Non-pigmented ciliary epithelial cell (primary cell): ENCODE data around the gene CLIC5.

Source experiments
- DNase-seq: peaks from one replicate; pipeline ENCODE4 v3.0.0-alpha.2; 2010; ENCODE audit warnings: low read depth

CLIC5 gene

GRCh38 chr6:45892196-45892595 lies 123.5 kb downstream of the CLIC5 start:
- DNase-seq: no peak

- no peak for DNase-seq
Observed at GRCh38 chr6:45886776-45887175, 128.9 kb downstream of the CLIC5 start.

DNA sequence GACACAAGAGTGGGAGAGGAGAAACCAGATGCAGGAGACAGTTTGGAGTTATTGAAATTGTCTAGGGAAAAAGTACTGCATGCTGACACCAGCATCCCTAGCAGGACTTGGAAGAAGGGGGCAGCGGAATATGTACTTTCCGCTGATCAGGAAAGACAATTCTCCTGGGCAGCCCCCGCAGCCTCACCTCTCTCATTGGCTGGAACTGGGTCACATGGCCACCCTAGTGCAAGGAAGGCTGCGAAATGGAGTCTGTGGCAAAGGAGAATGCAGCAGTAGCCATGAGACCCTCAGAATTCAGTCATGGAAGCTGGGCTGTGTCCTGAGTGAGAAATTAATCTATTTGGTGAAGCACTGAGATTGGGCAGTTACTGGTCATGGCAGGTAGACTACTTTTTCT lies 131.3 kb downstream of the CLIC5 start:
- no peak for DNase-seq

DNA sequence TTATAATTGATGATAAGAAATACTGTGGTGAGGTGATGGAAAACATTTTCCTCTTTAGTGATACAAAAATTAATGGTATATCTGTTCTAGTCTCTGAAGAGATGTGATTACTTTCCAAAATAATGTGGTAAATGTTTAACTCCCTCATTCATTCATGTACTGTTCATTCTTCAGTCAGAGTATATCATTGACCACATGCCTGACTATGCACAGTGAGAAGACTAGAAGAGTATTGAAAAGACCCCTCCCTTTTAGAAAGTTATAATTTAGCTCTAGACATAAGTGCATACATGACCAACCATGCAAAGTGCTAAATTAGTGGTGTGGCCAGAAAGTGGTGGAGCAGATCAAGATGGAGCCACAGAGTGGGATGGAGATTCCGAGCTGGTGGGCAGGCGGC lies 133.0 kb downstream of the CLIC5 start:
- DNase-seq: no peak

DNA sequence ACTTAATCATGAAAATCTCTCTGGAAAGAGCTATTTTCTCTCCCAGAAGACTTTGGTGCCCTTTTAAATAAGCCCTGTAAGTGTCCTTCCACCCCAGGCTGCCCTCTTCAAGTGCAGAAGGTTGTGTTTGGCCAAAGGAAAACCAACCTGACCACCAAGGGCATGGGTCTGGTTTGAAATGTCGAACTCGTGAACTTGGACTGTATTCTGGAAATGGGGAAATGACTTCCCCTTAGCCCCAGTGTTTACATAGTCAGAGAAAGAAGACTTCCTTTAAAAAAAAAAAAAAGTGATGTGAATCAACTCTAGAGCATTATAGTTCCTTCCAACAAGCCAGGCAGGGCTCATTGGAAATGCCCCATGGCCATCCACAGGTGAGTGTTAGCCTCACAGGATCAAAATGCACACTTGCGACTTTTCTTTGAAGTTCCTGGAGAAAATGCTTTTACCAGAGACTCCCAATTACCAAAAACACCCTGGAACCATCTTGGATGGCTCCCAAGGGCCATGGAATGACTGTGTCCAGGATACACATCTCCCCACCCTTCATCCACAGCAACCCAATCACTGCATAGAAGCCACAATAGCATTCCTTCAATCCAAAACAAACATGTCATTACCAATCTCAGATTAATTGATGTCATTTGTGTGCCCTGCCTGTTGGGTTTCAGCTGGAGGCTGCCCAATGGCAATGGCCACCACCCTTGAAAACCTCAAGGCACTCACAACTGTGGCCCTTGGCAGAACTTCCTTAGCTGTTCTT lies 133.8 kb downstream of the CLIC5 start:
- DNase-seq: no peak

DNA sequence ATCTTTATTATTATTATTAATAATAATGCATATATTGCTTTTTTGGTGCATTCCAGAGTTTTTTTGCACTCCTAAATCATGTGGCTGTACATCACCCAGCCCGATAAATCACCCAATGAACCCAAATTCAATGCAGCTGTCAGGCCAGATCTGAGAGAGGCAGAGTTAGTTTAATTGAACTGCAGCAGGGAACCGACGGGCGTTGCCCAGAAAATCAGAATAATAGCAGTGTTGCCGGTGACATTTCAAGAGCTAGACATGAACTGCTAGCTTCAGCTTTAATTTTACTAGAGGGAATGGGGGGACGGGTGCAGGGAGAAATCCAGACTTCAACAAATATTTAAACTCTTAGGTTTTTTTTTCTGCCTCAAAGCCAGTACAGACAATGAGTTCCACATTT lies 135.0 kb downstream of the CLIC5 start:
- DNase-seq: no peak

DNA sequence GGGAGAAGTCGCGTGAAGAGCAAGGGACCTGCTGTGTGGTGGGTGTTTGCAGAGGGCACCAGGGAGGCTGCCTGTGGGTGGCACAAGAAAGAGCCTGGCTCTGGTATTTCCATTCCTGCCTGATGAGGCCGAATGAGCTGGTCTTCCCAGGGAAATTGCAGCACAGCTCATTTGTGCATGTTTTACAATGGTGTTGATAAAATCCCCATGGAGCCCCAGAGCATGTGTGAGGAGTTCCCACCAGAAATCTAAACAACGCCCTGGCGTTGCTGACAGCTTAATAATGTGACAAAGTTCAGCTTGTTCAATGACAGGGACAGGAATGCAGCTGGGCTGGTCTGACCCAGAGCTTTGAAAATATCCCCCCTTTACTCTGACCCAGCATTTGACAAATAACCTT lies 135.5 kb downstream of the CLIC5 start:
- DNase-seq: no peak

DNA sequence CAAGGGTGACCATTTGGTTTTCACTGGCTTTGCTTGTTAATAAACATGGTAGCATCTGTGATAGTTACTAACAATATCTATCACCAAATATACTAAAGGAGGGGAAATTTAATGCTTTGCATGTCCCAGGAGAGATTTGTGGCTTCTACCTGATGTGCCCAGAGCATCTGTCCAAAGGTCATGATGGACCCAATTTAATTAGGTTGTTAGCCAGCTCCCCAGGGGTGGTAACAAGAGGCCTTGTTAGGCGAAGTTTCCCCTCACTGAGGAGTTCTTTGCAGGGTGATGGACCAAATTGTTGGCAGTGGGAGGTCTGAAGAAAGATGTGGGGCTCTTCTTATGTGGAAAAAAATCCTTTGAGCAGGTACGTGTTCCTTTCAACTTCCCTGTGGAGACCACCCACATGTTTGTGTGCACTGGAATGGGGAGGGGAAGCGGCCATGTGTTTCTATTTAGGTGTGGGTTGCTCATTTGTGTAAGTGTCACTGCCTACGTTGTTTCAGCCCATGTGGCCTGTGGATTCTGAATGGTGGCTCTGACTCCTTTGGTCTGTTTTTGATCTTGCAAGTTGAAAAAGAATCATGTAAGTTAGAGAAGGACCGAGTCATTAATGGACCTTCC lies 137.6 kb downstream of the CLIC5 start:
- DNase-seq: no peak

DNA sequence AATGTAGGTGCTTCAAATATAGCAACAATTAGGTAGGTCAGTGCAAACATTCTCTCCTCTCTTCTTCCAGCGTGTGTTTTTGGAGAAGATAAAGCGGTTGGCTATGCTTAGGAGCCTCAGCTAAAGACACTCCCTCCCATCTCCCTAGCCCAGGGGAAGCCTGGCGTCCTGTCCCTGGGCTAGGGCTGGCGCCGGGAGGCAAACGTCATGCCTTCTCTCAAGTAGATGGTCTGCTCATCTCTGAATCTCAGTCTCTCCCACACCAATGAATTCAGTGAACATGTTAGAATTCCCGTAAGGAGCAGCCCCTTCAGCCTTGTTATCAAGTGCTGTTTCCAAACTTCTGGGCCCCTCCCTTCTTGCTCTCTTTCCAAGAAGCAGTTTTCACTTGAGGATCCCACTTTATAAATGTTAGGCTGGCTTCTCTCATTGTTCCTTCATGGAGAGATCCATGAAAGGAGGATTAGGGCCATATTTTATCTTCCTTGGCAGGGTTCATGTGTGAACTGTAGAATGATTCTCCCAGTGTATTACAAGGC lies 142.8 kb downstream of the CLIC5 start:
- DNase-seq: no peak

- DNase-seq: no peak
Observed at GRCh38 chr6:45870531-45870930, 145.1 kb downstream of the CLIC5 start.

GRCh38 chr6:45864651-45865050 lies 151.0 kb downstream of the CLIC5 start:
- no peak for DNase-seq

- no peak for DNase-seq
Observed at GRCh38 chr6:45858691-45859090, 157.0 kb downstream of the CLIC5 start.

GRCh38 chr6:45857827-45858226 lies 157.8 kb downstream of the CLIC5 start:
- no peak for DNase-seq

- no peak for DNase-seq
Observed at GRCh38 chr6:45855642-45856394, 159.8 kb downstream of the CLIC5 start.

- DNase-seq: no peak
Observed at GRCh38 chr6:45854149-45854742, 161.4 kb downstream of the CLIC5 start.

GRCh38 chr6:45851034-45851400 lies 164.6 kb downstream of the CLIC5 start:
- no peak for DNase-seq

GRCh38 chr6:45850378-45851033 lies 165.2 kb downstream of the CLIC5 start:
- no peak for DNase-seq

DNA sequence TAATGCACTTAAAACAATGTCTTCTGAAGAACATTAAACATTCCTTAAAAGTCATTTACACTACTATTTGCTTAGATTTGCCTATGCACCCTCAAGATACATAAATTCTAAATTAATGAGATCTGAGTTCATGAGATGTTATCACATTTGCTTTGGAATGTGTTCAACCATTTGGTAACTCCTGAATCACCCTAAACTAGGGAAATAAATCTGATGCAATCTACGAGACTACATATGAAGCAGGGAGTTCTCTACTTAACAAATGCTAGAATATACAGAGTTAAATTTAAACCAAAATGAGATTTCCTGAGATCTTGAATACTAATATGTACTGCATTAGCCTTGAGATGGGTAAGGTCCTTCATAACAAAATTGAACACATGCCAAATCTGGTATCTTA lies 170.1 kb downstream of the CLIC5 start:
- no peak for DNase-seq

- DNase-seq: no peak
Observed at GRCh38 chr6:45844986-45845385, 170.7 kb downstream of the CLIC5 start.

DNA sequence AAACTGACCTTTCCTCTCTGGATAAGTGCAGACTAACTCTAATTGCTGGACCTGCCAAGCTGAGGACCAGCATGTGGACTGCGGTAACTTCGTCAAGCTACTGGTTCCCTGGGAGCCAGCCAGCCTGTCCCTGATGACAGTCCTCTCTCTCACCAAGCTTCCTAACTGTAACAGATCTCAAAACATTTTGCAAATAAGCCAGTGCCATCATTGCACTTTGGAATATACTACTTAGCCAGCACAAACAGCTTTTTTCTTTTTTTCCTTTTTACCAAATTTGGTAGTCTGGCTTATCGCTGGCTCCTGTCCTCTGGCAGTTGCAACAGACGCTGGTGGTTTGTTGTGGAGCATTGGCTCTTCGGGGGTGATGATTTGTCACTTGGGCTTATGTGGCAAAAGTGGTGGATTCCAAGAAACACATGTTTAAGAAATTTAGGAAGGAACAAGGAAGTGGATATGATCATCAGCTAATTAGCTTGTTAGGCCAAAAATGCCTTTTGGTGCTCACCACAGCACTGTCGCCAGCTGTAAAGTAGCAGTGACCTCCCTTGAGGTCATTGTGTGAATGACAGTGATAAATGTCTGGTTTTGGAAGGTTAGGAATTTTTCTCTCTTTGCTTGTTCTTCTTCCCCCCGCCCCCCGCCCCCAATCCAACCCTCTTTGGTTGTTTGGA lies 171.7 kb downstream of the CLIC5 start:
- DNase-seq: no peak

DNA sequence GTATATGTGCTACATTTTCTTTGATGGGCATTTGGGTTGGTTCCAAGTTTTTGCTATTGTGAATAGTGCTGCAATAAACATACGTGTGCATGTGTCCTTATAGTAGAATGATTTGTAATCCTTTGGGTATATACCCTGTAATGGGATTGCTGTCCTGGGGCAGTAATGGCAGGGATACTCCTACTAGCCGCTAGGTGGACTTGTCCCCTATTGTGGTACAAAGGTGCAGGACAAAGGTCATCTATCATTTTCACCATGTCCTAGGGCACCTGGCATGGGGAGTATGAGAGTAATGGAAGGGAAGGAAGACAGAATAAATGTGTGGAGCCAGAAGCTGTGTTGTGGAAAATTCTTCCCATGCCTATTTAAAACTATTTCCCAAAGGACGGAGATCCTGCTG lies 174.6 kb downstream of the CLIC5 start:
- no peak for DNase-seq

DNA sequence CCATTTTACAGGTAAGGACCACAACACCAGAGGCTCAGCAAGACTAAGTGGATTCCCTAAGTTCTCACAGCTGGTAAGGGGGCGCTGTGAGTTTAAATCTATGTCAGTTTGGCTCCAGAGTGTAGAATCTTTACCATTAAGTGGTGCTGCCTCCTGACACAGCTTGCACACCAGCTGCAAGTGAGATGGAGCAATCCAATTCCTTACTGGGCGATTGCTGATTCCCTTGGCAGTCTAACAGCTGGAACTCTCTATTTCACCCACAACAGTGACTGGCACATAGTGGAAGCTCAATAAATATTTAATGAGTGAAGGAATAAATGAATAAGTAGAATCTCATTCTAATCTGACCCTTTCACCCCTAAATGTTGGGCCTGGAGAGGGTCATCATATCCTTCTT lies 176.7 kb downstream of the CLIC5 start:
- no peak for DNase-seq
